ENCODE results near the gene RHBDL2.

- TF ChIP-seq, protein P1, sequence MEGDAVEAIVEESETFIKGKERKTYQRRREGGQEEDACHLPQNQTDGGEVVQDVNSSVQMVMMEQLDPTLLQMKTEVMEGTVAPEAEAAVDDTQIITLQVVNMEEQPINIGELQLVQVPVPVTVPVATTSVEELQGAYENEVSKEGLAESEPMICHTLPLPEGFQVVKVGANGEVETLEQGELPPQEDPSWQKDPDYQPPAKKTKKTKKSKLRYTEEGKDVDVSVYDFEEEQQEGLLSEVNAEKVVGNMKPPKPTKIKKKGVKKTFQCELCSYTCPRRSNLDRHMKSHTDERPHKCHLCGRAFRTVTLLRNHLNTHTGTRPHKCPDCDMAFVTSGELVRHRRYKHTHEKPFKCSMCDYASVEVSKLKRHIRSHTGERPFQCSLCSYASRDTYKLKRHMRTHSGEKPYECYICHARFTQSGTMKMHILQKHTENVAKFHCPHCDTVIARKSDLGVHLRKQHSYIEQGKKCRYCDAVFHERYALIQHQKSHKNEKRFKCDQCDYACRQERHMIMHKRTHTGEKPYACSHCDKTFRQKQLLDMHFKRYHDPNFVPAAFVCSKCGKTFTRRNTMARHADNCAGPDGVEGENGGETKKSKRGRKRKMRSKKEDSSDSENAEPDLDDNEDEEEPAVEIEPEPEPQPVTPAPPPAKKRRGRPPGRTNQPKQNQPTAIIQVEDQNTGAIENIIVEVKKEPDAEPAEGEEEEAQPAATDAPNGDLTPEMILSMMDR (conservative IDR thresholded peaks at IDR 0.05): no peak
- no peak for TF ChIP-seq EZH2 (IDR thresholded peaks at IDR 0.05; ENCODE audit: low read depth)
These were observed 60.1 kb downstream of the RHBDL2 start, which contains the start of gene GJA9 for GRCh38 chr1:38881487-38881886.
